Mesendoderm (in vitro differentiated cells): ENCODE results near the gene TMEM50A.
A peak's percentile ranks its signal among the peaks of the same experiment; 100 is the strongest.
"Not testable (repeated sequence)": the region's sequence is repeated elsewhere in the genome, so short reads cannot be mapped to it uniquely, and the experiment has no call there.

Source experiments
- DNase-seq: peaks from one replicate; pipeline ENCODE4 v3.0.0; 2013
- H2AK5ac ChIP-seq: 2 replicates; pipeline ENCODE4 v1.6.1; 2013; ENCODE audit warnings: low read length, inconsistent platforms
- H2BK120ac ChIP-seq: 2 replicates; pipeline ENCODE4 v1.6.1; 2013; ENCODE audit warnings: low read depth, mild to moderate bottlenecking, low read length, moderate library complexity, mixed read lengths
- H2BK15ac ChIP-seq: replicated peaks from 2 replicates; pipeline ENCODE4 v1.6.1; 2013; ENCODE audit warnings: low read depth, mild to moderate bottlenecking, moderate library complexity
- H2BK5ac ChIP-seq: 2 replicates; pipeline ENCODE4 v1.6.1; 2013; ENCODE audit warnings: low read length, inconsistent platforms
- H3K18ac ChIP-seq: 2 replicates; pipeline ENCODE4 v1.6.1; 2013; ENCODE audit warnings: mild to moderate bottlenecking, low read length, mixed read lengths
- H3K23ac ChIP-seq: one replicate; pipeline ENCODE4 v1.6.1; 2013; ENCODE audit warnings: low read length
- H3K27ac ChIP-seq: 2 replicates; pipeline ENCODE4 v1.5.1; 2013; ENCODE audit warnings: low read depth, mild to moderate bottlenecking, inconsistent platforms, low read length, moderate library complexity
- H3K27me3 ChIP-seq: 2 replicates; pipeline ENCODE4 v1.6.1; 2013; ENCODE audit warnings: low read length, control low read depth, mild to moderate bottlenecking, inconsistent platforms; ENCODE audit not compliant: insufficient read depth, poor library complexity
- H3K36me3 ChIP-seq: 2 replicates; pipeline ENCODE4 v1.6.1; 2013; ENCODE audit warnings: low read length, inconsistent platforms; ENCODE audit not compliant: control insufficient read depth, insufficient read depth
- H3K4ac ChIP-seq: one replicate; pipeline ENCODE4 v1.6.1; 2013; ENCODE audit warnings: low read depth, mild to moderate bottlenecking, low read length, moderate library complexity
- H3K4me1 ChIP-seq: 2 replicates; pipeline ENCODE4 v1.6.1; 2013; ENCODE audit warnings: low read depth, low read length, inconsistent platforms; ENCODE audit not compliant: control insufficient read depth
- H3K4me2 ChIP-seq: 2 replicates; pipeline ENCODE4 v1.6.1; 2013; ENCODE audit warnings: low read length
- H3K4me3 ChIP-seq: 2 replicates; pipeline ENCODE4 v1.5.1; 2013; ENCODE audit warnings: mild to moderate bottlenecking, low read length
- H3K56ac ChIP-seq: one replicate; pipeline ENCODE4 v1.6.1; 2013; ENCODE audit warnings: low read length
- H3K79me1 ChIP-seq: 2 replicates; pipeline ENCODE4 v1.6.1; 2013; ENCODE audit warnings: low read length, inconsistent platforms
- H3K79me2 ChIP-seq: 2 replicates; pipeline ENCODE4 v1.6.1; 2013; ENCODE audit warnings: mild to moderate bottlenecking, low read length; ENCODE audit not compliant: control insufficient read depth, insufficient read depth
- H3K9ac ChIP-seq: 2 replicates; pipeline ENCODE4 v1.6.1; 2013; ENCODE audit warnings: low read length, inconsistent platforms
- H4K5ac ChIP-seq: one replicate; pipeline ENCODE4 v1.6.1; 2013; ENCODE audit warnings: low read length
- H4K8ac ChIP-seq: one replicate; pipeline ENCODE4 v1.6.1; 2013; ENCODE audit warnings: low read depth, mild to moderate bottlenecking, control low read depth, low read length, moderate library complexity
- WGBS: extraction: QIAGEN DNeasy Blood & Tissue Kit; methylation state at CpG from one replicate; pipeline ENCODE4 v1.1.7; 2013; ENCODE audit warnings: low lambda C conversion rate, missing lambda C conversion rate; ENCODE audit not compliant: insufficient coverage; ENCODE audit errors: extremely low coverage; 5-methylcytosine and 5-hydroxymethylcytosine counted together

The TMEM50A gene

DNA sequence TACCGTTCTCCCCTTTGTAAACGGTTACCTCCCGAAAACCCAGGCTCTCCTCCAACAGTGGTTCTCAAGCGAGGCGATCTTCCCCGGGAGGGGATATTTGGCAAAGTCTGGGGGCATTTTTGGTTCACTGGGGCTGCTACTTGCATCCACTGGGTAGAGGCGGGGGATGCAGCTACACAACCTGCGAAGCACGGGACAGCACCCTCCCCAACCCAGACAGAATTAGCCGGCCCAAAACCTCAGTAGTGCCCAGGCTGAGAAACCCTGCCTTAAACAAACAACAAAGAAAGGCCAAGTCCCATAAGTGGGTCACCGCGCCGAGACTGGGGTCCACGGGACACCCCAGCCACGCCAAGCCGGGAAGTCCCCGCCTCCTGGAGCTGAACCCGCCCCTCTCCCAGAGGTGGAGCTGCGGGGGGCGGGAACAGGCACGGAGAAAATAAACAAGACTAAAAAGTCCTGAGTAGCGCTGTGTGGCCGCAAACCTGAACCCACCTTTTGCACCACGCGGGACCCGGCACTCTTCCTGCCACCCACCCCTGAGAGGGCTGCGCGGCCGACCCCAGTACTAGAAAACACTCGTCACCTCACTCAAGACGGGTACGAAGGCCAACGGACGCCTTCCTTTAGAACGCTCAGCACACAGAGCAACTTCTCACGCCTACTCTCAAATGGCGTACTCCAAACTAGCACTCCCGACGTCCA, 499 bp upstream of the TMEM50A start:
- peak overlapping the region; percentile 16 for H3K4me3 ChIP-seq

DNA sequence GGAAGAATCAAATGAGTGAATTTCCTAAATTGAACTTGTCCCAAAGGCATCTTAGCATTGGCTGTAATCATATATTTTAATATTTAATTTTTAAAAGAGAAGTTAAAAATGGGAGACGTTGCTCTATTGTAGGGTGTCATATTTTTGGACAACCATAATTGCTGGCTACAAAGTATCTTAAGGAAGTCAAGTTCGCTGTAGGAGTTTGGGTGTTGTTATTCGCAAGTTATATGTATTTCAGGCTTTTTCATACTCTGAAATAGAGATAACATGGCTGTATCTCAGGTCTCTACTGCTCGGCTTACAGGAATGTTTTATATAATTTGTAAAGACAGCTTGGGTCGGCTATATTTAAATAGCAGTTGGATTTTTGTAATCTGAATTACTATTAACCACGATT, 852 bp downstream of the TMEM50A start:
- no CpG with 5 or more reads among the region's 6 CpGs for WGBS
- H3K4me3 ChIP-seq = peak overlapping the region; percentile 94
- H2BK5ac ChIP-seq = no peak overlapping the region
- no peak overlapping the region for H4K5ac ChIP-seq
- no peak overlapping the region for H4K8ac ChIP-seq
- no peak overlapping the region for H2BK15ac ChIP-seq
- H3K79me1 ChIP-seq = no peaks in the 10 kb centered on the region
- DNase-seq = no peak
- H3K23ac ChIP-seq = no peak overlapping the region
- H3K27ac ChIP-seq = peak overlapping the region; percentile 99
- no peak overlapping the region for H2BK120ac ChIP-seq
- no peaks in the 10 kb centered on the region for H3K27me3 ChIP-seq
- H3K4ac ChIP-seq = no peak overlapping the region
- H2AK5ac ChIP-seq = no peak overlapping the region
- H3K79me2 ChIP-seq = peaks cover 14% of the 10 kb centered on the region
- H3K18ac ChIP-seq = peak overlapping the region; percentile 86
- H3K4me1 ChIP-seq = no peaks in the 10 kb centered on the region
- H3K9ac ChIP-seq = peak overlapping the region; percentile 94
- H3K56ac ChIP-seq = peak overlapping the region; percentile 96
- H3K4me2 ChIP-seq = peak overlapping the region; percentile 61
- H3K36me3 ChIP-seq = no peaks in the 10 kb centered on the region

More for the DNA sequence above, 499 bp upstream of the TMEM50A start:
- H3K4me2 ChIP-seq, H3K23ac ChIP-seq, H2BK15ac ChIP-seq, H3K36me3 ChIP-seq, H3K79me1 ChIP-seq, H2BK5ac ChIP-seq, H4K8ac ChIP-seq, H4K5ac ChIP-seq, H2AK5ac ChIP-seq, H3K18ac ChIP-seq, H3K4ac ChIP-seq, H2BK120ac ChIP-seq, H3K27me3 ChIP-seq, H3K4me1 ChIP-seq: not testable (repeated sequence)
- Histone ChIP-seq H3K9ac (peak overlapping the region; percentile 64), H3K27ac (peak overlapping the region; percentile 45), H3K56ac (peak overlapping the region; percentile 77), H3K79me2 (peaks cover 14% of the 10 kb centered on the region)
- peak; percentile 9 for DNase-seq
- WGBS = no CpG with 5 or more reads among the region's 39 CpGs

- H4K8ac ChIP-seq = no peak overlapping the region
- H3K4ac ChIP-seq = no peak overlapping the region
- no peak overlapping the region for H4K5ac ChIP-seq
- no peak overlapping the region for H2BK5ac ChIP-seq
- WGBS = no CpG with 5 or more reads among the region's 6 CpGs
- no peaks in the 10 kb centered on the region for H3K36me3 ChIP-seq
- no peak overlapping the region for H3K4me2 ChIP-seq
- no peak overlapping the region for H3K4me3 ChIP-seq
- no peak overlapping the region for H3K56ac ChIP-seq
- H3K9ac ChIP-seq = no peak overlapping the region
- H3K79me1 ChIP-seq = no peaks in the 10 kb centered on the region
- H3K27me3 ChIP-seq = no peaks in the 10 kb centered on the region
- DNase-seq = no peak
- no peak overlapping the region for H3K27ac ChIP-seq
- H2BK120ac ChIP-seq = no peak overlapping the region
- no peaks in the 10 kb centered on the region for H3K4me1 ChIP-seq
- no peak overlapping the region for H2AK5ac ChIP-seq
- no peak overlapping the region for H3K18ac ChIP-seq
- H3K23ac ChIP-seq = no peak overlapping the region
- peaks cover 14% of the 10 kb centered on the region for H3K79me2 ChIP-seq
- H2BK15ac ChIP-seq = no peak overlapping the region
Measured at GRCh38 chr1:25341746-25342145, 3.6 kb downstream of the TMEM50A start.

- Histone ChIP-seq H3K56ac (no peak overlapping the region), H2BK120ac (no peak overlapping the region), H2AK5ac (no peak overlapping the region), H3K27ac (no peak overlapping the region), H4K8ac (no peak overlapping the region), H3K4me2 (no peak overlapping the region), H3K23ac (no peak overlapping the region), H3K79me2 (peaks cover 14% of the 10 kb centered on the region), H3K4ac (no peak overlapping the region), H3K4me1 (no peaks in the 10 kb centered on the region), H3K36me3 (no peaks in the 10 kb centered on the region), H3K9ac (no peak overlapping the region), H3K4me3 (no peak overlapping the region), H4K5ac (no peak overlapping the region), H3K27me3 (no peaks in the 10 kb centered on the region), H2BK15ac (no peak overlapping the region), H3K79me1 (no peaks in the 10 kb centered on the region), H3K18ac (no peak overlapping the region), H2BK5ac (no peak overlapping the region)
- WGBS = no CpG with 5 or more reads among the region's 1 CpG
- DNase-seq = no peak
Measured at GRCh38 chr1:25342846-25343245, 4.7 kb downstream of the TMEM50A start.

DNA sequence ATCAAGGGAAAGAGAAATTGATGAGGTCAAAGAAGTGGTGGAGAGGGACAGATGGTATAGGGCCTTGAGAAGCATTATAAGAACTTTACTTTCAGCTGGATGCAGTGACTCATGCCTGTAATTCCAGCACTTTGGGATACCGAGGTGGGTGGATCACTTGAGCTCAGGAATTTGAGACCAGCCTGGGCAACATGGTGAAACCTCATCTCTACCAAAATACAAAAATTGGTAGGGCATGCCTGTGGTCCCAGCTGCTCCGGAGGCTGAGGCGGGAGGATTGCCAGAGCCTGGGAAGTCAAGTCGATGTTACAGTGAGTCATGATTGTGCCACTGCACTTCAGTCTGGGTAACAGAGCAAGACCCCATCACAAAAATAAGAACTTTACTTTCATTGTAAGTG, 5.7 kb downstream of the TMEM50A start:
- Histone ChIP-seq H4K8ac (no peak overlapping the region), H3K36me3 (no peaks in the 10 kb centered on the region), H3K56ac (no peak overlapping the region), H3K4me3 (no peak overlapping the region), H2BK5ac (no peak overlapping the region), H3K27me3 (no peaks in the 10 kb centered on the region), H2BK120ac (no peak overlapping the region), H3K9ac (no peak overlapping the region), H3K4ac (no peak overlapping the region), H3K79me2 (peaks cover 14% of the 10 kb centered on the region), H3K79me1 (no peaks in the 10 kb centered on the region), H3K4me1 (no peaks in the 10 kb centered on the region), H2BK15ac (no peak overlapping the region), H3K18ac (no peak overlapping the region), H2AK5ac (no peak overlapping the region), H3K4me2 (no peak overlapping the region), H3K27ac (no peak overlapping the region), H3K23ac (no peak overlapping the region), H4K5ac (no peak overlapping the region)
- WGBS = no CpG with 5 or more reads among the region's 4 CpGs
- no peak for DNase-seq

DNA sequence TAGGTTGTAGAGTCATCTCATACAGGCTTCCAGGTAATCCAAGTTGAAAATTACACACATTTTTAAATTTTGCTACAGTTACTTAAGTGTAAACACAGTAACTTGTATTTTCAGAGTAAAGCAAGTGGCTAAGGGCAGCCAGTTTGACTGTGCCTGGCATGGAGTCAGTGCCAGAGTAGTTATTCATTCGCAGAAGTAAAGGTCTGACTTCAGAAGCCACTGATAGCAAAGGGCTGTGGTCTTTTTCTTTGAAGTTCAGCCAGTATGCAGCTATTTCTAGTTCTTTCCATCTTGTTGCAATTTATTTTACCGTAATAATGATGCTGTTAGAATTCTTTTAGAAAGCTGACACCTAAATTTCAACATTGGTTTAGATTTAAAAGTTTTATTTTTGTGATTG, 9.4 kb downstream of the TMEM50A start:
- no CpG with 5 or more reads among the region's 2 CpGs for WGBS
- Histone ChIP-seq H3K27me3 (no peaks in the 10 kb centered on the region), H3K27ac (no peak overlapping the region), H3K36me3 (no peaks in the 10 kb centered on the region), H3K23ac (no peak overlapping the region), H3K4me1 (no peaks in the 10 kb centered on the region), H3K4me2 (no peak overlapping the region), H3K4ac (no peak overlapping the region), H3K79me1 (no peaks in the 10 kb centered on the region), H2BK5ac (no peak overlapping the region), H3K56ac (no peak overlapping the region), H2BK120ac (no peak overlapping the region), H2BK15ac (no peak overlapping the region), H4K5ac (no peak overlapping the region), H3K4me3 (no peak overlapping the region), H3K9ac (no peak overlapping the region), H3K79me2 (no peaks in the 10 kb centered on the region), H4K8ac (no peak overlapping the region), H3K18ac (no peak overlapping the region), H2AK5ac (no peak overlapping the region)
- no peak for DNase-seq
